Breast epithelium (tissue), 3 donors: Measurements from ENCODE around the gene PTGES.

Source experiments
- POLR2A ChIP-seq: fragments of 450-650 bp; IDR thresholded peaks from one replicate; pipeline ENCODE4 v1.6.1; 2016; ENCODE audit warnings: antibody characterized with exemption, mild to moderate bottlenecking, moderate library complexity
- POLR2AphosphoS5 ChIP-seq, 3 donors: sonication (generic); formaldehyde crosslinking; IDR thresholded peaks; one replicate each; pipeline ENCODE4 v1.6.1; 2017; ENCODE audit warnings: antibody characterized with exemption in 3 of 3
- TF ChIP-seq, protein P1 (sequence below), 3 donors: fragments of 450-650 bp; IDR thresholded peaks; one replicate each; pipeline ENCODE4 v1.5.1; 2016 to 2017; ENCODE audit warnings: antibody characterized with exemption in 3 of 3, mild to moderate bottlenecking in 3 of 3, moderate library complexity in 3 of 3

DNA sequence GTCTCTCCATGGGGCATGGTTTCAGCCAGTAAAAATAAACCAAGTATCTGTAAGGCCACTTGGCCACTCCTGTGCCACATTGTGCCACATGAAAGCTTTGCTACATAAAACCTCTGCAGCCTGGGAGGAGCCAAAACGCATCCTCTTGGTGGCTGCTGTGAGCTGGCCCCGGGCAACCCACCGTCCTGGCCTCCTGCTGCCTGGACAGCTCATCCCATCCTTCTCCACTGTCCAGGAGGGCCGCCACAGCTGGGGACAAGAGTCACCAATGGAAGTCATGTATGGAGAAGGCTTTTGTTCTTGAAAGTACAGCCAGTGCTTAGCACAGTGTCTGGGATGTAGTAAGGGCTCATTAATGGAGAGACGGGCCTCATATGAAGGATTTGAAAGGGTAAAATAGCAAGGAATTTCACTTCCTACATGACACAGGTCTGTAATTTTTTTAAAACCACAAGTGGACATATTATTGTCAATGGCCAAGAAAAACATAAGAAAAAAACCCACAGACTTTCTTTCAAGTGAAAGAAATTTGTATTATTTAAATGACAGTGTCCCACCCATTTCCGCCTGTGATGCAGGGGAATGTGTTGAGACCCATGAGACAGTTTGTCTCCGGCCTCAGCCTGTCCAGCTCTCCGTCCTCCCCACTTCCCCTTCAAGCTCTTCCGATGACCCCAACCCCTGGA lies 6.6 kb downstream of the PTGES start:
- TF ChIP-seq, protein P1, sequence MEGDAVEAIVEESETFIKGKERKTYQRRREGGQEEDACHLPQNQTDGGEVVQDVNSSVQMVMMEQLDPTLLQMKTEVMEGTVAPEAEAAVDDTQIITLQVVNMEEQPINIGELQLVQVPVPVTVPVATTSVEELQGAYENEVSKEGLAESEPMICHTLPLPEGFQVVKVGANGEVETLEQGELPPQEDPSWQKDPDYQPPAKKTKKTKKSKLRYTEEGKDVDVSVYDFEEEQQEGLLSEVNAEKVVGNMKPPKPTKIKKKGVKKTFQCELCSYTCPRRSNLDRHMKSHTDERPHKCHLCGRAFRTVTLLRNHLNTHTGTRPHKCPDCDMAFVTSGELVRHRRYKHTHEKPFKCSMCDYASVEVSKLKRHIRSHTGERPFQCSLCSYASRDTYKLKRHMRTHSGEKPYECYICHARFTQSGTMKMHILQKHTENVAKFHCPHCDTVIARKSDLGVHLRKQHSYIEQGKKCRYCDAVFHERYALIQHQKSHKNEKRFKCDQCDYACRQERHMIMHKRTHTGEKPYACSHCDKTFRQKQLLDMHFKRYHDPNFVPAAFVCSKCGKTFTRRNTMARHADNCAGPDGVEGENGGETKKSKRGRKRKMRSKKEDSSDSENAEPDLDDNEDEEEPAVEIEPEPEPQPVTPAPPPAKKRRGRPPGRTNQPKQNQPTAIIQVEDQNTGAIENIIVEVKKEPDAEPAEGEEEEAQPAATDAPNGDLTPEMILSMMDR (IDR thresholded peaks at IDR 0.05), result no peak
- TF ChIP-seq POLR2A, result no peak
- TF ChIP-seq POLR2AphosphoS5 (IDR thresholded peaks at IDR 0.05), result no peak
